Kidney tubule cell (primary cell): ENCODE results near the gene CTSO.
"Not testable (repeated sequence)": the region's sequence is repeated elsewhere in the genome, so short reads cannot be mapped to it uniquely, and the experiment has no call there.

Source experiments
- DNase-seq: peaks from one replicate; pipeline ENCODE4 v3.0.0-alpha.2; 2018; ENCODE audit warnings: low spot score

CTSO gene

DNA sequence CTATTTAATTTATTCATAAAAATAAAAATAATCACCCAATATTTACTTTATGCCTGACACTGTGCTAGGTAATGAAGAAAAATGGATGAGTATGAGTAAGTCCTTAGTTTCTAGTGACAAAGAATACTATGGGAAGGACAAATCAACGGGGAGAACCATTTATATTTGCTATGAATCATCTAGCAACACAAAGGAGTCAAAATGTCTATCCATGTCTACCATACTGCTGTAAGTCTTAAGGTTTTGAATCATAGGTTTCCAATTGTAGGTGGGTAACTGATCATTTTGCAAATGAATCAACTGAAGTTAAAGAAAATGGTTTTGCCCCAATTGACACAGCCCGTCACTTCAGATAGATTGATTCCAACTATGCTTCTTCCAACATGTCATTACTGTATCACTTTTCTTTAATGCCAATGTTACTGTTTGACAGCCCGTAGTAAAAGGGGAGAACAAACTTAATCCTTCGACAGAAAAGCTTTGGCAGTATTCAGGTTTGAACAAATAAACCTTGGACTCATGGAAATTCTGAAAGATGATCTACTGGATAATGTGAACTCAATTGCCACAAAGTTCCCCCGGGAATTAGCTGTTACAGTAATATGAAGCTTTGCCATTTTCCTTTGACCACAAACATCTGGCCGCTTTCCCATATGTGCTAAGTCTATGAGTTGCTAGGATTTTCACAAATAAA, 47.0 kb downstream of the CTSO start:
- DNase-seq = peak; percentile 21

DNA sequence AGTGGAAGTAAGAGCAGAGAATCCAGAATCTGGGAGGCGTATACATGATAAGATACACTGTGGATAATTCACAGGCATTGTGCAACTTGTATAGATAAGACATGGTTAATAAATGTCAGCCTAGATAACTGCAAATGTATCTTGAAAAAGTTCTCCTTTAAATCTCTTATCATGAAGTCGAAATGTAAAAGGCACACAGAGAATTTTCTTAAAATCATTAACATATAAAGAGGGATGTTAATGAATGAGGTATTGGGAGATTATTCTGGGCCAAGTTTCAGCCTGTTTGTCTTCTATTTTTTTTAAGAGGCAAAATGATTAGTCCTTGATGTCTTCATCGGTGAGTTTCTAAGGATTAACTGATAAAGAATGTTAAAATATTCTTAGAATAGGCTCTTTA, 49.3 kb downstream of the CTSO start:
- no peak for DNase-seq

DNA sequence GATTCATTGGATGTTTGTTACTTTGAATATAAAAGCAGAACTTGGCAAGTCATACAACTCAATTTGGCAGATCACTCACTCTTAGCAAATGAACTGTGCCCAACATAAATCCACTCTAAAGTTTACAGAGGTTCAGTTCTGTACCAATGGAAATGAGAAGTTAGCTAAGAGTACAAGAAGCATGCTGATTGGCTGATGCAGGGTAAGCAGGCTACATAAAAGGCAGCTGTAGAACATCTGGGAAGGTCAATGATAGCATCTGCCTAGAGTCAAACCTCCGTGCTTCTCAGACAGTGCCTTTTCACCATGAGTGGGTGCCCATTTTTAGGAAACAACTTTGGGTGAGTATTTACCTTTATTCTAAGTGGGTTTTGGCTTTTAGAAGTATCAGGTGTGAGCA, 50.2 kb downstream of the CTSO start, which contains the start of gene TDO2:
TDO2 (plus strand) TSS at position 244 of the 400 bp plus-strand sequence; CDS start at position 307, 63 bp downstream.
- DNase-seq = no peak

DNA sequence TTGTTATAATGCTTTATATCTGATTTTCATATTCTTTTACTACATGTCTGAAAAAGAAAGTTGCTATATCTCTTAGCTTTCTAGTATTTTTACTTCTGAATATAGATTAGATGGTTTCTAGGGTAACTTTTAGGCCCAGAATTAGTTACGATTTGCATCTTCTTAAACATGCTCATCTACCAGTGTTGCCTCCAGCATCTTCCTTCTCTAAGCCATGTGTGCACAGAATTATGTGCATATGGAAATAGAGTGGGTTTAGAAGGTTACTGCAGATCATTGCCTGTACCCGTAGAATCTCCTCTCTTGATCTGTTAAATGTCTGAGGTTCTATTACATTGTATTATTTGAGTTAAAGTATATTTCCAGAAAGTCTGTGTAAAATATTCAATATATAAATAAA, 52.7 kb downstream of the CTSO start:
- no peak for DNase-seq

DNA sequence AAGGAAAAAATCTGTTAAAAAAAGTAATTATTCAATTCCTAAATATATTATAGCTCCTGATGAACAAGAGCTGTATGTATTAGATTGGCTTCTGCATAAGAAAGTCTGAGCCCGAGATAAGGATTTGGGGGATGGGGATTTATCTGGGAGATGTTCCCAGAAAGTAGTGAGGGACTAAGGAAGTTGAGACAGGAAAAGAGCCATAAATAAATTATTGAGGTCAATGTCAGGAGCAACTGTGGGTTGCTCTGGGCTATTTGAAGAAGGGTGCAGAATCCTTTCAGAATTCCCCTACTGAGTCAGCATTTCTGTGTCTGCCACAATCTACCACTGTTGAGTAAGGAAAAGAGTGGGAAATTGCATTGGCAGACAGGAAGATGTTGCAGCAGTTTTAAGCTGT, 53.3 kb downstream of the CTSO start:
- DNase-seq = peak; percentile 52

DNA sequence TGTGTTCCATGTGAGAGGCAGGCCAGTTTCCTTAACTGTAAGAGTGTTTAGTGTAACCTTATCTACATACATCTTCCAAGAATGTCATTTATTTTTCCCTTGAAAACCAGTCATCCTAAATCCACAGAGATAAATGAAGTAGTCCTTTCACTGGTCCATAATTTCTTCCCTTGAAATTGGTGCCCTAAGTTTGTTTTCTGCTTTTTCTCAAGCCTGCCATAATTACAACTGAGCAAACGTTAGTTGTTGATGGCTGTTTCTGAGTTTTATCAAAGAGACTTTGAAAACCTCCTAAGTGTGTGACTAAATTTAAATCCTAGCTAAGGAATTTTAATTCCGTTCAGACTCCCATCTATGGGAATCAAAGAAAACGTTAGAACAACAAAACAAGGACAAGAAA, 53.8 kb downstream of the CTSO start:
- DNase-seq = no peak

DNA sequence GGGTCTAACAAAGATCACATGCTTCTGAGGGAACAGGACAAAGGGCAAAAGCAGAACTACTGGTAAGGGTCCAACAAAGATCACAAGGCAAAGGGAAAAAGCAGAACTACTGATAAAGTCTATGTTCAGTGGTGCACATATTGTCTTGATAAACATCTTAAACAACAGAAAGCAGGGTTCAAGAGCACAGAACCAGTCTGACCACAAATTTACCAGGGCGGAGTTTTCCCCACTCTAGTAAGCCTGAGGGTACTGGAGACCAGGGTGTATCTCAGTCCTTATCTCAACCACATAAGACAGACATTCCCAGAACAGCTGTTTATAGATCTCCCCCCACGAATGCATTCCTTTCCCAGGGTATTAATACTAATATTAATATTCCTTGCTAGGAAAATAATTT, 55.3 kb downstream of the CTSO start:
- DNase-seq = not testable (repeated sequence)

DNA sequence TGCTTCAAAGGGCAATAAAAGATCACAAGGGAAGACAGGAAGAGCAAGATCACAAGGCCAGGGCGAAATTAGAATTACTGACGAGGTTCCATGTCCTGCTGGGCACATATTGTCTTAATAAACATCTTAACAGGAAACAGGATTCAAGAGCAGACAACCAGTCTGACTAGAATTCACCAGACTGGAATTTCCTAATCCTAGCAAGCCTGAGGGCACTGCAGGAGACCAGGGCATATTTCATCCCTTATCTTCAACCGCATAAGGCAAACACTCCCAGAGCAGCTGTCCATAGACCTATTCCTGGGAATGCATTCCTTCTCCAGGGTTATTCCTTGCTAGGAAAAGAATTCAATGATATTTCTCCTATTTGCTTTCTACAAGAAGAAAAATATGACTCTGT, 62.6 kb downstream of the CTSO start:
- no peak for DNase-seq

DNA sequence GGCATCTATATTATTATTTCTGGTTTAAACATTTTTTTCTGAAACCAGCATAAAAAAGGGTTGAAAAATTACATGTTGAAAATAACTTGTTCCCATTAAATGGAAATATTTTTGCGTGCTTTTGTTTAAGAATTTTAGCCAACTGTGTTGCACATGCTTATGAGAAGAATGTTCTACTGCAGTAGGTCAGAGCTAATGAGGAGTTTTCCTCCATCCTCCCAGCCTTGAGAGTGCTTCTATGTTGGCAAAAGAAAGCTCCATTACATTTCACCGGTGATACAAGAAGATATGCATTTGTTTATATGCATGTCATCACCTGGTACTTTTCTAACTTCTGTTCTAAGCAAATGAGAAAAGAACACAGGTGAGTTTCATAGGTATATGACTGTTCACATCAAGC, 63.7 kb downstream of the CTSO start:
- DNase-seq = no peak

DNA sequence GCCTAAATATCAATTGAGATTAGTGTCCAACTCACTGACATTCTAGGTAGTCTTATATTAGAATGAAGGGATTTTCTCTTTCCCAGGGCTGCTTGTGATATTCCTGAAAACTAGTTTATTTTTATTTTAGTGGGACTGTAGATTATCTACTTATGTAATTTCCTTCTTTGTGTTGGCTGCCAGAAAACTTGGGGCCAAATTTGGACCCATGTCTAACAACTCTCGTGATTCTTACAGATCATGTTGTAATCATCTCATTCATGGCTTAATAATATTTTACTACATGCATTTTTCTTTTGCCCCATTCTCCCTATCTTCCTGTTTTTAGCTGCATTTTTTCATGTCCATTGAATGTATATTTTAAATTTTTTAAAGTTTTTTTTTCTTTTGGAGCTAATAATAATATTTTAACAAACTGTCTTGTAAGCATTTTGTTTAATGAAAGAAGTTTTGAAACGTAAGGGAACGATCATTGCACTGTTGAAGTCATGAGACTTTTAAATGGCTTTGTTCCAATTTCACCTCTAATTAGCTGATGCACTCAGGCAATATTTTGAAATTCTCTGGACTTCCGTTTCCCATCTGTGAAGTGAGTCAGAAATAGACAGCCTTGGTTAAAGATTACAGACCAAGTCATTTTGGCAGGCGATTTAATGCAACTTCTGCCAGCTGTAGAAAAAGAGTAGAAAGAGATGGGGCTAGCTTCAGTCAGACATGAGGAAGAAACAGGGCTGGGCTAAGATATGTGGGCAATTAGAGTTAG, 64.5 kb downstream of the CTSO start:
- DNase-seq = peak; percentile 91

DNA sequence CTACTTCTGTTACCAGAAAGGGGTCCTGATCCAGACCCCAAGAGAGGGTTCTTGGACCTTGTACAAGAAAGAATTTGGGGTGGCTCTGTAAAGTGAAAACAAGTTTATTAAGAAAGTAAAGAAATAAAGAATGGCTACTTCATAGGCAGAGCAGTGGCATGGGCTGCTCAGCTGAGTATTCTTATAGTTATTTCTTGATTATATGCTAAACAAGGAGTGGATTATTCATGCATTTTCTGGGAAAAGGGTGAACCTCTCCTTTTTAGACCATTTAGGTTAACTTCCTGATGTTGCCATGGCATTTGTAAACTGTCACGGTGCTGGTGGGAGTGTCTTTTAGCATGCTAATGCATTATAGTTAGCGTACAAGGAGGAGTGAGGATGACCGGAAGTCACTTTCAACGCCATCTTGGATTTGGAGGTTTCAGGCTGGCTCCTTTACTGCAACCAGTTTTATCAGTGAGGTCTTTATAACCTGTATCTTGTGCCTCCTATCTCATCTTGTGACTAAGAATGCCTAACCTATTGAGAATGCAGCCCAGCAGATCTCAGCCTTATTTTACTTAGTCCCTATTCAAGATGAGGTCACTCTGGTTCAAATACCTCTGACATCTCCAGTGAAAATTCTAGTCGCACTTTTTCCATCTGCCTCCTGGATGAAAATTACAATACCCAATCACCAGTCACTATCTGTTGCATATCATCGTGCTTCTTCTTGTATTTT, 65.7 kb downstream of the CTSO start:
- DNase-seq = peak; percentile 53

DNA sequence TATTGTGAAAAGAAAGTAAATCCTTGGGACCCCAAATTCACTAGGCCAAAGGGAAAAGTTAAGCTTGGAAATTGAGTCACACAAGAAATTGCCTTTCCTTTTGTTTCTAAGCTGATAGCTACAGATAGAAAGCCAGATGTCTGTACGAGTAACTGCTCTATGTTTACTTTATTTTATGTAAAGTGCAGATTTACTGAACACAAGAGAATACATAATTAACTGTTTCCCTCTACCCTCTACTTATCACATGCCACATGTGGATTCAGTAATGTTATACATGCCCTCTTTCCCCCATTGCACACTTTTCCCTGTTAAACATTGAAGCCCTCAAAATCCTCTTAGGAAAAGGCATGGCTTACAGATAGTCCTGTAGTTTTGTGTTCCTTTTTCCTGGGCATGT, 66.6 kb downstream of the CTSO start:
- no peak for DNase-seq

DNA sequence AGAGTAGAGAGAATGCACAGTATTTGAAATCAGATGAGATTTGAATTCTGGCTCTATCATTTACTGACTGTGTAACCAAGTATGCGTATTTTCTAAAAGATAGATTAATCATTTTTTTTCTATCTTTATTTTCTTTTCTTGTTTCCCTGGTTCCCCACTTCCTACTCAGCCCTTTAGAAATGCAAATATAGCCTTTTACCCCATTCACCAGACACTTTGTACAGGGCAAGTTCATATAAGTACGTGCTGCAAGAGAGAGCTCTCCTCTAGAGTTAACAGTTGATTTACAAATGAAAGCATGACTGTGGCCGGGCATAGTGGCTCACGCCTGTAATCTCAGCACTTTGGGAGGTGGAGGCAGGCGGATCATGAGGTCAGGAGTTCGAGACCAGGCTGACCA, 68.0 kb downstream of the CTSO start:
- DNase-seq = no peak

DNA sequence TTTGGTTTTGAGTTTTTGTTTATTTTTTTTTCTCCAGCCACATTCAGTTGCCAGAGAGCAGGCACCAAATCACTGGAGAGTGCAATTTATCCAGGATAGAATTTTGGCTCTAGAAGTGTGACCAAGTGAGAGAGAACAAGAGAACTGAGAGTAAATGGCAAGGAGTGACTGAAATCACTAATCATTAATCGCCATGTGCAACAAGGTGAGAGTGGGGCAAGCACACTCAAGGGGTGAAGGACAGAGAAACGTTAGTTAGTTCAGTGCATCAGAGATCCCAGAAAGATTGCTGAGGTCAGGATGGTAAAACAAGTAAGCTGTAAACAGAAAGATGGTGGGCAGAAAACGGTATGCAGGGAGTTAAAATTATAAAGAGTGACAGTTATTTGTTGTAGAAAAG, 69.8 kb downstream of the CTSO start:
- DNase-seq = no peak

DNA sequence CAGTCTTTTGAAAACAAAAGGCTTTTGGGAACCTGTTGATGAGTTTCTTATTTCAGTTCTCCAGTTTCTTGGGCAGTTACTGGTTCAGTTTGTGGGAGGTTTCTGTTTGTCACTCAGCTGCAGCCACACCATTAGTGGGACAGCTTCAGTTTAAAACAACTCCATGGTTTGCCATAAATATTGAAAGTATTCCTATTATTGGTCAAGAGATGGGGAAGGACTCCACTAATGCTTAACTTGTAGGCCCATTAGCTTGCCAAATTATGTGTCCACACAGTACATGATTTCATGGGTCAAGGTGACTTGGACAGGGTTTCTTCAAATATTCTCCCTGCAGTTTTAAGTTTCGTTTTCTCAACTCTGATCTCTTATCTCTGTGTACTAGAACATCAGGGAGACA, 72.1 kb downstream of the CTSO start:
- DNase-seq = no peak

DNA sequence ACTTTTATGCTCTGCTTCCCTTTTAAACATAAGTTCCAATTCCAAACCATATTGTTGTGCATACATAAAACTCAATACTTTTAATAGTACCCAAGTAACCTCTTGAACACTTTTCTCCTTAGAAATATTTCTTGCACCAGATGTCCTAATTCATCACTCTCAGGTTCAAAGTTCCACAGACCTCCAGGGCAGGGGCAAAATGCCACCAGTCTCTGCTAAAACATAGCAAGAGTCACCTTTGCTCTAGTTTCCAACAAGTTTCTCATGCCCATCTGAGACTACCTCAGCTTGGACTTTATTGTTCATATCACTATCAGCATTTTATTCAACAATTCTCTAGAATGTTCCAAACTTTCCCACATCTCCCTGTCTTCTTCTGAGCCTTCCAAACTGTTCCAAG, 73.9 kb downstream of the CTSO start:
- no peak for DNase-seq

DNA sequence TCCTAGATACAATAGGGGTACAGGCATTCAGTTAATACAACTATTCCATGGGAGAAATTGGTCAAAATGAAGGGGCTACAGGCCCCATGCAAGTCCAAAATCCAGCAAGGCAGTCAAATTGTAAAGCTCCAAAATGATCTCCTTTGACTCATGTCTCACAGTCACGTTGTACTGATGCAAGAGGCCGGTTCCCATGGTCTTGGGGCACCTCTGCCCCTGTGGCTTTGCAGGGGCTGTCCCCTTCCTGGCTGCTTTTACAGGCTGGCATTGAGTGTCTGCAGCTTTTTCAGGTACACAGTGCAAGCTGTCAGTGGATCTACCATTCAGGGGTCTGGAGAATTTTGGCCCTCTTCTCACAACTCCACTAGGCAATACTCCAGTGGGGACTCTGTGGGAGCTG, 75.1 kb downstream of the CTSO start:
- no peak for DNase-seq

DNA sequence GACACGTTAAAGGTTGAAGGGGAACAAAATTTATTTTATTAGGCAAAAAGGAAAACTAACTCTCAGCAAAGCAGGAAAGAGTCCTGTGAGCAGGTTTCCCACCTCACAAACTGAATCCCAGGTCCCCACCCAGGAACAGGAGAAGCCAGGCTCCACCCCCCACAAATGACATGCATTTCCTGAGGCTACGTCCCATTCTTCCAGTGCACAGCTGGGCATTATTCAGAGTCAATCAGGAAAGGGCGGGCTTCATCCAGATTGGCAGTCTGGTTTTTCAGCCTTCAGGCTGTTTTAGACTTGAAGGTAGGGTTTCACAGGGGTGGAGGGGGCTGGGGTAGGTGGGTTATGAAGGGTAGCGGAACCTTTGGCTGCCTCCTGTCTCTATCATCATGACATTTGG, 75.7 kb downstream of the CTSO start:
- DNase-seq = no peak

DNA sequence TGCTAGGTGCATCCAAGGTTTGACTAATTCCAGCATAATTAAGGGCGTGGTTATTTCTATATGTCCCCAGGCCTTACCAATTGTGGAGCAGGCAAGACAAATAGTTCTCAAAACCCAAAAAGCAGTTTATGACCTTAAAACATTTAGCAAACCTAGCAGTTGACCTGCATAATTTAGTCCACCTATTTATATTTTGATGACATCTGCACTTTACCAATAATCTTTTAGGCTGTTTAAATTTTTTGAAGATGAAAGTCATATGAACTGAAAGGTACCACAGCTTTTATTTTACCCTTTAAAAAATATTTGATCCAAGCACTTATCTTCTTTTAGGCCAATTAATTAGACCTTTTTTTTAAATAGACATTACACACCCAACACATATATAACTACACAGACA, 77.8 kb downstream of the CTSO start:
- no peak for DNase-seq
